ENCODE data around the gene CD79B. TPM values are rescaled to one million over a fixed set of nuclear protein-coding genes. Genes with fewer than 3 reads are reported as not detected.
"Not testable (repeated sequence)": the region's sequence is repeated elsewhere in the genome, so short reads cannot be mapped to it uniquely, and the experiment has no call there.

Gene CD79B
- total and polyA plus RNA-seq, 9 donors, result 1.8 to 4.3 (median 2.5) TPM

GRCh38 chr17:63922402-63922801 is 9.7 kb downstream of the CD79B start:
- not testable (repeated sequence) for H3K27me3 ChIP-seq (ENCODE audit: control insufficient read depth, insufficient read depth, low read length); H3K4me3 ChIP-seq (ENCODE audit: low read length); DNase-seq; H3K36me3 ChIP-seq (ENCODE audit: control insufficient read depth, insufficient read depth, low read length); H3K4me1 ChIP-seq (ENCODE audit: control insufficient read depth, insufficient read depth, low read length); H3K27ac ChIP-seq (ENCODE audit: low read length); H3K9me3 ChIP-seq (replicated peaks; ENCODE audit: control insufficient read depth, low read depth, low read length)
- 53% methylated on average over 3 of the region's 9 CpGs for WGBS (ENCODE audit: insufficient coverage)

- 100% methylated on average over 1 of the region's 5 CpGs for WGBS (ENCODE audit: insufficient coverage)
- DNase-seq; H3K36me3 ChIP-seq (ENCODE audit: control insufficient read depth, insufficient read depth, low read length); H3K27me3 ChIP-seq (ENCODE audit: control insufficient read depth, insufficient read depth, low read length); H3K27ac ChIP-seq (ENCODE audit: low read length); H3K9me3 ChIP-seq (replicated peaks; ENCODE audit: control insufficient read depth, low read depth, low read length); H3K4me1 ChIP-seq (ENCODE audit: control insufficient read depth, insufficient read depth, low read length); H3K4me3 ChIP-seq (ENCODE audit: low read length): not testable (repeated sequence)
Measured at GRCh38 chr17:63920779-63921178, 11.4 kb downstream of the CD79B start.

GRCh38 chr17:63920050-63920449 is 12.1 kb downstream of the CD79B start:
- H3K36me3 ChIP-seq (ENCODE audit: control insufficient read depth, insufficient read depth, low read length); H3K4me3 ChIP-seq (ENCODE audit: low read length); DNase-seq; H3K27ac ChIP-seq (ENCODE audit: low read length); H3K27me3 ChIP-seq (ENCODE audit: control insufficient read depth, insufficient read depth, low read length); H3K4me1 ChIP-seq (ENCODE audit: control insufficient read depth, insufficient read depth, low read length); H3K9me3 ChIP-seq (replicated peaks; ENCODE audit: control insufficient read depth, low read depth, low read length): not testable (repeated sequence)
- no CpG with 5 or more reads among the region's 6 CpGs for WGBS (ENCODE audit: insufficient coverage)

GRCh38 chr17:63919311-63919723 is 12.8 kb downstream of the CD79B start:
- peak; percentile 59 for DNase-seq
- peaks cover 4% of the 10 kb centered on the region for H3K27me3 ChIP-seq (ENCODE audit: control insufficient read depth, insufficient read depth, low read length)
- 62% methylated on average over 7 of the region's 8 CpGs for WGBS (ENCODE audit: insufficient coverage)
- H3K36me3 ChIP-seq (ENCODE audit: control insufficient read depth, insufficient read depth, low read length), result no peaks in the 10 kb centered on the region
- no peaks in the 10 kb centered on the region for H3K9me3 ChIP-seq (replicated peaks; ENCODE audit: control insufficient read depth, low read depth, low read length)
- no peak overlapping the region for H3K27ac ChIP-seq (ENCODE audit: low read length)
- no peak overlapping the region for H3K4me3 ChIP-seq (ENCODE audit: low read length)
- H3K4me1 ChIP-seq (ENCODE audit: control insufficient read depth, insufficient read depth, low read length), result no peaks in the 10 kb centered on the region

GRCh38 chr17:63918789-63919305 is 13.3 kb downstream of the CD79B start, which contains the start of gene GH1:
Gene GH1 (minus strand): TSS chr17:63918839. CDS start chr17:63918776, 63 bp downstream.
- not testable (repeated sequence) for H3K27ac ChIP-seq (ENCODE audit: low read length); DNase-seq; H3K36me3 ChIP-seq (ENCODE audit: control insufficient read depth, insufficient read depth, low read length); H3K27me3 ChIP-seq (ENCODE audit: control insufficient read depth, insufficient read depth, low read length); H3K4me1 ChIP-seq (ENCODE audit: control insufficient read depth, insufficient read depth, low read length); H3K4me3 ChIP-seq (ENCODE audit: low read length); H3K9me3 ChIP-seq (replicated peaks; ENCODE audit: control insufficient read depth, low read depth, low read length)
- WGBS (ENCODE audit: insufficient coverage), result 67% methylated on average over 1 of the region's 10 CpGs

- Histone ChIP-seq H3K4me1 (ENCODE audit: control insufficient read depth, insufficient read depth, low read length) (no peaks in the 10 kb centered on the region), H3K27me3 (ENCODE audit: control insufficient read depth, insufficient read depth, low read length) (peaks cover 4% of the 10 kb centered on the region), H3K36me3 (ENCODE audit: control insufficient read depth, insufficient read depth, low read length) (no peaks in the 10 kb centered on the region), H3K9me3 (replicated peaks; ENCODE audit: control insufficient read depth, low read depth, low read length) (no peaks in the 10 kb centered on the region), H3K4me3 (ENCODE audit: low read length) (no peak overlapping the region), H3K27ac (ENCODE audit: low read length) (no peak overlapping the region)
- DNase-seq, result no peak
- 52% methylated on average over 7 of the region's 10 CpGs for WGBS (ENCODE audit: insufficient coverage)
Measured at GRCh38 chr17:63918305-63918704, 13.8 kb downstream of the CD79B start.

- DNase-seq, result no peak
- WGBS (ENCODE audit: insufficient coverage), result 83% methylated on average over 12 of the region's 13 CpGs
- Histone ChIP-seq H3K36me3 (ENCODE audit: control insufficient read depth, insufficient read depth, low read length) (no peaks in the 10 kb centered on the region), H3K27ac (ENCODE audit: low read length) (no peak overlapping the region), H3K4me3 (ENCODE audit: low read length) (no peak overlapping the region), H3K4me1 (ENCODE audit: control insufficient read depth, insufficient read depth, low read length) (no peaks in the 10 kb centered on the region), H3K9me3 (replicated peaks; ENCODE audit: control insufficient read depth, low read depth, low read length) (no peaks in the 10 kb centered on the region), H3K27me3 (ENCODE audit: control insufficient read depth, insufficient read depth, low read length) (peaks cover 4% of the 10 kb centered on the region)
Measured at GRCh38 chr17:63917646-63918045, 14.5 kb downstream of the CD79B start.

GRCh38 chr17:63917206-63917605 is 14.9 kb downstream of the CD79B start:
- H3K27ac ChIP-seq (ENCODE audit: low read length); H3K27me3 ChIP-seq (ENCODE audit: control insufficient read depth, insufficient read depth, low read length); DNase-seq; H3K4me1 ChIP-seq (ENCODE audit: control insufficient read depth, insufficient read depth, low read length); H3K9me3 ChIP-seq (replicated peaks; ENCODE audit: control insufficient read depth, low read depth, low read length); H3K36me3 ChIP-seq (ENCODE audit: control insufficient read depth, insufficient read depth, low read length); H3K4me3 ChIP-seq (ENCODE audit: low read length): not testable (repeated sequence)
- no CpG with 5 or more reads among the region's 11 CpGs for WGBS (ENCODE audit: insufficient coverage)

- no peak overlapping the region for H3K27ac ChIP-seq (ENCODE audit: low read length)
- WGBS (ENCODE audit: insufficient coverage), result 71% methylated on average over 10 of the region's 12 CpGs
- no peak overlapping the region for H3K4me3 ChIP-seq (ENCODE audit: low read length)
- H3K27me3 ChIP-seq (ENCODE audit: control insufficient read depth, insufficient read depth, low read length), result peaks cover 4% of the 10 kb centered on the region
- DNase-seq, result no peak
- no peaks in the 10 kb centered on the region for H3K4me1 ChIP-seq (ENCODE audit: control insufficient read depth, insufficient read depth, low read length)
- no peaks in the 10 kb centered on the region for H3K9me3 ChIP-seq (replicated peaks; ENCODE audit: control insufficient read depth, low read depth, low read length)
- H3K36me3 ChIP-seq (ENCODE audit: control insufficient read depth, insufficient read depth, low read length), result no peaks in the 10 kb centered on the region
Measured at GRCh38 chr17:63916566-63917185, 15.5 kb downstream of the CD79B start.

GRCh38 chr17:63915753-63916152 is 16.4 kb downstream of the CD79B start:
- not testable (repeated sequence) for H3K4me3 ChIP-seq (ENCODE audit: low read length)
- WGBS (ENCODE audit: insufficient coverage), result 77% methylated on average over 2 of the region's 10 CpGs

GRCh38 chr17:63914471-63914870 is 17.7 kb downstream of the CD79B start:
- Histone ChIP-seq H3K9me3 (replicated peaks; ENCODE audit: control insufficient read depth, low read depth, low read length) (no peaks in the 10 kb centered on the region), H3K4me3 (ENCODE audit: low read length) (no peak overlapping the region), H3K36me3 (ENCODE audit: control insufficient read depth, insufficient read depth, low read length) (no peaks in the 10 kb centered on the region), H3K27ac (ENCODE audit: low read length) (no peak overlapping the region), H3K4me1 (ENCODE audit: control insufficient read depth, insufficient read depth, low read length) (no peaks in the 10 kb centered on the region), H3K27me3 (ENCODE audit: control insufficient read depth, insufficient read depth, low read length) (peaks cover 4% of the 10 kb centered on the region)
- WGBS (ENCODE audit: insufficient coverage), result 90% methylated on average over 7 of the region's 7 CpGs
- no peak for DNase-seq

More at GRCh38 chr17:63915753-63916152, 16.4 kb downstream of the CD79B start:
- not testable (repeated sequence) for H3K27ac ChIP-seq (ENCODE audit: low read length); H3K4me1 ChIP-seq (ENCODE audit: control insufficient read depth, insufficient read depth, low read length); DNase-seq; H3K9me3 ChIP-seq (replicated peaks; ENCODE audit: control insufficient read depth, low read depth, low read length); H3K36me3 ChIP-seq (ENCODE audit: control insufficient read depth, insufficient read depth, low read length); H3K27me3 ChIP-seq (ENCODE audit: control insufficient read depth, insufficient read depth, low read length)
